Measurements from ENCODE around the gene DENND1C. TPM values are rescaled to one million over a fixed set of nuclear protein-coding genes. Genes with fewer than 3 reads are reported as not detected.

Gene DENND1C
- total and polyA plus RNA-seq, 9 of the 15 experiments (the other 6 are each of a cell fraction or from before 2014, with no cell fraction given), result 0.03 to 1.2 (median 0.32) TPM; not detected in 1

DNA sequence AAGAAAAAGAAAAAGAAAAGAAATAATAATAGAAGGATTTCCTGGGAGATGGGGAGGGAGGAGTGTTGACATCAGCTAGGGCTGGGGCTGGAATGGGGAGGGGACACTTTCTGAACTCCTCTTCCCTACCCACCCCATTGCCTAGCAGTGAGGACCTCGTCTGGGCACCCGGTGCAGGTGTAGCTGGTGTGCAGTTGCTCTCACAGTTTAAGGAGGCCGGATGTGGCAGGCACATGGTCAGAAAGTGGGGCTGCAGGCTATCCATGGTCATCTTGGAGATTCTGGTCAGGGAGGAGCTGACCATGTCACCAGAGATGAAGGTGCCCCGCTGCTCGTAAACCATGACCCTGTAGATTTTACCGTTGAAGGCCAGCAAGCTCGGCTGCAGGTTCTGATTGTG, 29.0 kb upstream of the DENND1C start:
- ChIA-PET CTCF (ENCODE audit: low intra/inter-chr PET ratio) (no interaction called here), POLR2A (interaction anchor here (1.0 to 1.2 kb wide), 4 partner anchors 10 to 20 kb away, joined by 3 to 6 read pairs (median 5); partner anchors contain the start of gene TNFSF9)
- Histone ChIP-seq H4K20me1 (replicated peaks; ENCODE audit: control insufficient read depth, insufficient read depth, low read length) (no peaks in the 10 kb centered on the region), H3K4me1 (replicated peaks in 1 of 2; ENCODE audit: control insufficient read depth in 2 of 2, insufficient read depth in 2 of 2, low read length in 2 of 2) (peaks cover 0 to 16% of the 10 kb centered on the region in 2 experiments; a peak in 2 of 5 replicates), H3K4me2 (ENCODE audit: insufficient read depth, low read length) (no peak overlapping the region), H2AFZ (ENCODE audit: low read depth, low read length) (no peak overlapping the region), H3K27me3 (ENCODE audit: control insufficient read depth in 2 of 2, insufficient read depth in 2 of 2, low read length in 2 of 2) (no peaks in the 10 kb centered on the region), H3K9me1 (ENCODE audit: control insufficient read depth, insufficient read depth, low read length) (no peaks in the 10 kb centered on the region), H3K9ac (ENCODE audit: insufficient read depth in 1 of 2, low read depth in 2 of 2, low read length in 2 of 2) (peak overlapping the region in 1 of 2 experiments; percentile 20; a peak in 1 of 4 replicates), H3K36me3 (ENCODE audit: control insufficient read depth, insufficient read depth, low read length) (no peaks in the 10 kb centered on the region), H3K9me3 (replicated peaks; ENCODE audit: control insufficient read depth, insufficient read depth, low read depth, low read length) (no peaks in the 10 kb centered on the region), H3K79me2 (ENCODE audit: control insufficient read depth, insufficient read depth, low read length) (no peaks in the 10 kb centered on the region), H3K27ac (ENCODE audit: extremely low read depth, low read depth, low read length) (no peak overlapping the region), H3K4me3 (no peak overlapping the region)
- no TSS peak for BruUV-seq (replicated peaks)
- DNase-seq (ENCODE audit: extremely low read depth in 1 of 4, low spot score in 3 of 4) (no peak), ATAC-seq (no peak), FAIRE-seq (no peak)
- 74% methylated on average over 7 of the region's 7 CpGs for WGBS (ENCODE audit: insufficient coverage, low coverage, missing lambda C conversion rate)
- intact Hi-C loops (cut with micrococcal nuclease) (loop anchor here (10.0 kb wide), 2 partner anchors 224 to 386 kb away; partner anchors contain the start of genes GPR108 and TRIP10), in situ Hi-C loops (cut with MboI) (no loop called here)
- TF ChIP-seq, protein P1, sequence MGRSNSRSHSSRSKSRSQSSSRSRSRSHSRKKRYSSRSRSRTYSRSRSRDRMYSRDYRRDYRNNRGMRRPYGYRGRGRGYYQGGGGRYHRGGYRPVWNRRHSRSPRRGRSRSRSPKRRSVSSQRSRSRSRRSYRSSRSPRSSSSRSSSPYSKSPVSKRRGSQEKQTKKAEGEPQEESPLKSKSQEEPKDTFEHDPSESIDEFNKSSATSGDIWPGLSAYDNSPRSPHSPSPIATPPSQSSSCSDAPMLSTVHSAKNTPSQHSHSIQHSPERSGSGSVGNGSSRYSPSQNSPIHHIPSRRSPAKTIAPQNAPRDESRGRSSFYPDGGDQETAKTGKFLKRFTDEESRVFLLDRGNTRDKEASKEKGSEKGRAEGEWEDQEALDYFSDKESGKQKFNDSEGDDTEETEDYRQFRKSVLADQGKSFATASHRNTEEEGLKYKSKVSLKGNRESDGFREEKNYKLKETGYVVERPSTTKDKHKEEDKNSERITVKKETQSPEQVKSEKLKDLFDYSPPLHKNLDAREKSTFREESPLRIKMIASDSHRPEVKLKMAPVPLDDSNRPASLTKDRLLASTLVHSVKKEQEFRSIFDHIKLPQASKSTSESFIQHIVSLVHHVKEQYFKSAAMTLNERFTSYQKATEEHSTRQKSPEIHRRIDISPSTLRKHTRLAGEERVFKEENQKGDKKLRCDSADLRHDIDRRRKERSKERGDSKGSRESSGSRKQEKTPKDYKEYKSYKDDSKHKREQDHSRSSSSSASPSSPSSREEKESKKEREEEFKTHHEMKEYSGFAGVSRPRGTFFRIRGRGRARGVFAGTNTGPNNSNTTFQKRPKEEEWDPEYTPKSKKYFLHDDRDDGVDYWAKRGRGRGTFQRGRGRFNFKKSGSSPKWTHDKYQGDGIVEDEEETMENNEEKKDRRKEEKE (IDR thresholded peaks at IDR 0.05; ENCODE audit: borderline replicate concordance in 1 of 2, control insufficient read depth in 1 of 2, low read depth in 2 of 2, low read length in 1 of 2), result no peak
- TF ChIP-seq RAD51 (IDR thresholded peaks at IDR 0.05; ENCODE audit: borderline replicate concordance, low read depth), result no peak
- no peak for TF ChIP-seq YY1 (IDR thresholded peaks at IDR 0.05; ENCODE audit: borderline replicate concordance in 1 of 3, control insufficient read depth in 1 of 3, extremely low read depth in 1 of 3, insufficient read depth in 3 of 3, insufficient read length in 1 of 3, insufficient replicate concordance in 2 of 3, low read depth in 1 of 3, low read length in 2 of 3)
- TF ChIP-seq, protein P2, sequence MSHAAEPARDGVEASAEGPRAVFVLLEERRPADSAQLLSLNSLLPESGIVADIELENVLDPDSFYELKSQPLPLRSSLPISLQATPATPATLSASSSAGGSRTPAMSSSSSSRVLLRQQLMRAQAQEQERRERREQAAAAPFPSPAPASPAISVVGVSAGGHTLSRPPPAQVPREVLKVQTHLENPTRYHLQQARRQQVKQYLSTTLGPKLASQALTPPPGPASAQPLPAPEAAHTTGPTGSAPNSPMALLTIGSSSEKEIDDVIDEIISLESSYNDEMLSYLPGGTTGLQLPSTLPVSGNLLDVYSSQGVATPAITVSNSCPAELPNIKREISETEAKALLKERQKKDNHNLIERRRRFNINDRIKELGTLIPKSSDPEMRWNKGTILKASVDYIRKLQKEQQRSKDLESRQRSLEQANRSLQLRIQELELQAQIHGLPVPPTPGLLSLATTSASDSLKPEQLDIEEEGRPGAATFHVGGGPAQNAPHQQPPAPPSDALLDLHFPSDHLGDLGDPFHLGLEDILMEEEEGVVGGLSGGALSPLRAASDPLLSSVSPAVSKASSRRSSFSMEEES (CRISPR knock-in tag; IDR thresholded peaks at IDR 0.05), result no peak
- TF ChIP-seq, protein P3, sequence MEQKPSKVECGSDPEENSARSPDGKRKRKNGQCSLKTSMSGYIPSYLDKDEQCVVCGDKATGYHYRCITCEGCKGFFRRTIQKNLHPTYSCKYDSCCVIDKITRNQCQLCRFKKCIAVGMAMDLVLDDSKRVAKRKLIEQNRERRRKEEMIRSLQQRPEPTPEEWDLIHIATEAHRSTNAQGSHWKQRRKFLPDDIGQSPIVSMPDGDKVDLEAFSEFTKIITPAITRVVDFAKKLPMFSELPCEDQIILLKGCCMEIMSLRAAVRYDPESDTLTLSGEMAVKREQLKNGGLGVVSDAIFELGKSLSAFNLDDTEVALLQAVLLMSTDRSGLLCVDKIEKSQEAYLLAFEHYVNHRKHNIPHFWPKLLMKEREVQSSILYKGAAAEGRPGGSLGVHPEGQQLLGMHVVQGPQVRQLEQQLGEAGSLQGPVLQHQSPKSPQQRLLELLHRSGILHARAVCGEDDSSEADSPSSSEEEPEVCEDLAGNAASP (IDR thresholded peaks at IDR 0.05), result no peak
- no peak for TF ChIP-seq ZNF551 (CRISPR knock-in tag; IDR thresholded peaks at IDR 0.05)
- TF ChIP-seq TOE1 (IDR thresholded peaks at IDR 0.05; ENCODE audit: borderline replicate concordance), result no peak
- TF ChIP-seq TOE1 (CRISPR knock-in tag; IDR thresholded peaks at IDR 0.05; ENCODE audit: borderline replicate concordance, low read depth), result no peak
- TF ChIP-seq YBX1 (IDR thresholded peaks at IDR 0.05), result no peak
- TF ChIP-seq ZNF184 (CRISPR knock-in tag; IDR thresholded peaks at IDR 0.05), result no peak
- no peak for TF ChIP-seq BRD9 (IDR thresholded peaks at IDR 0.05; ENCODE audit: low read depth, partially characterized antibody)
- no peak for TF ChIP-seq NFYB (IDR thresholded peaks at IDR 0.05; ENCODE audit: extremely low read depth, insufficient read length)

All from K562 (cell line).